ENCODE measurements around the gene TOP3B. TPM values are rescaled to one million over a fixed set of nuclear protein-coding genes. Genes with fewer than 3 reads are reported as not detected.

TOP3B gene
- total and polyA plus RNA-seq, 8 donors = 22.5 to 43.5 (median 30.6) TPM

DNA sequence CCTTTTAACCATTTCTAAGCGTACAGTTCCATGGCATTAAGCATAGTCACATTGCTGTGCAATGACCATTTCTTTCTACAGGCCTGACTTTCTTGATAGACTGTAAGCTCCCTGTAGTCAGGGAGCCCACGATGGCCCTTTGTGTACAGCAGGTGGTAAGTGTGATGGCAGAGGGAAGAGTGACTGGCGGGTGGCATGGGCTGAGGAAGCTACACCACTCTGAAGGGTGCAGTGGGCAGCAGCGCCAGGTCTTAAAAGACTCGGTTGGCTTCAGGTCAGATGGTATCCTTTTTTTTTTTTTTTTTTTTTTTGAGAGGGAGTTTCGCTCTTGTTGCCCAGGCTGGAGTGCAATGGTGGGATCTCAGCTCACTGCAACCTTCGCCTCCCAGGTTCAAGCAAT lies 31.5 kb downstream of the TOP3B start:
- H3K9me3 ChIP-seq = no peaks in the 10 kb centered on the region
- H3K27me3 ChIP-seq = no peaks in the 10 kb centered on the region
- peak overlapping the region; percentile 7 to 98 for H3K27ac ChIP-seq
- peaks cover 0 to 3% of the 10 kb centered on the region in 2 donors for H3K36me3 ChIP-seq
- TF ChIP-seq, protein P1, sequence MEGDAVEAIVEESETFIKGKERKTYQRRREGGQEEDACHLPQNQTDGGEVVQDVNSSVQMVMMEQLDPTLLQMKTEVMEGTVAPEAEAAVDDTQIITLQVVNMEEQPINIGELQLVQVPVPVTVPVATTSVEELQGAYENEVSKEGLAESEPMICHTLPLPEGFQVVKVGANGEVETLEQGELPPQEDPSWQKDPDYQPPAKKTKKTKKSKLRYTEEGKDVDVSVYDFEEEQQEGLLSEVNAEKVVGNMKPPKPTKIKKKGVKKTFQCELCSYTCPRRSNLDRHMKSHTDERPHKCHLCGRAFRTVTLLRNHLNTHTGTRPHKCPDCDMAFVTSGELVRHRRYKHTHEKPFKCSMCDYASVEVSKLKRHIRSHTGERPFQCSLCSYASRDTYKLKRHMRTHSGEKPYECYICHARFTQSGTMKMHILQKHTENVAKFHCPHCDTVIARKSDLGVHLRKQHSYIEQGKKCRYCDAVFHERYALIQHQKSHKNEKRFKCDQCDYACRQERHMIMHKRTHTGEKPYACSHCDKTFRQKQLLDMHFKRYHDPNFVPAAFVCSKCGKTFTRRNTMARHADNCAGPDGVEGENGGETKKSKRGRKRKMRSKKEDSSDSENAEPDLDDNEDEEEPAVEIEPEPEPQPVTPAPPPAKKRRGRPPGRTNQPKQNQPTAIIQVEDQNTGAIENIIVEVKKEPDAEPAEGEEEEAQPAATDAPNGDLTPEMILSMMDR (IDR thresholded peaks at IDR 0.05) = no peak
- DNase-seq (no peak), ATAC-seq (no peak)
- peaks cover 17 to 67% of the 10 kb centered on the region in 2 donors for H3K4me1 ChIP-seq
- intact Hi-C loops (cut with DNase I) = no loop called here
- peak overlapping the region in 1 of 2 donors; percentile 75 for H3K4me3 ChIP-seq

DNA sequence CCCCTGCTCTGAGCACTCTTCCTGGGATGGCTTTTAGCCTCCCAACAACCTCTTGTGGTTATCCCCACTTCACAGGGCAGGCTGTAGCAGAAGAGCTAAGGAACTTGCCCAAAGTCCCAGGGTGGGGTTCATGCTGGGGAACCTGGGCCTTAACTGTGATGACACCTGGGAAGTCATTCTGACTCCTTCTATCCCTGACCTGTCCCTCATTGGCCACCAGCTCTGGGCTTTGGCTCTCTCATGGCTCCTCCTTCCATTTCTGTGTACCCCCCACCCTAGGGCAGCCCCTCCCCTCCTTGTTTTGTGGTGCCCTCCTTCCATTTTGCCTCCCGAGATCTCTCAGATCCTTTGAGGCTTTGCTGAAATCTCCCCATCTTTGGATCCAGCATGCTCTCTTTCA lies 32.6 kb downstream of the TOP3B start:
- no peaks in the 10 kb centered on the region for H3K27me3 ChIP-seq
- peaks cover 0 to 14% of the 10 kb centered on the region in 2 donors for H3K36me3 ChIP-seq
- H3K4me1 ChIP-seq = peaks cover 17 to 76% of the 10 kb centered on the region in 2 donors
- H3K4me3 ChIP-seq = no peak overlapping the region
- no peak for ATAC-seq
- intact Hi-C loops (cut with DNase I) = no loop called here
- TF ChIP-seq, protein P1 (IDR thresholded peaks at IDR 0.05) = no peak
- H3K27ac ChIP-seq = peak overlapping the region; percentile 37 to 98
- H3K9me3 ChIP-seq = no peaks in the 10 kb centered on the region
- no peak for DNase-seq

DNA sequence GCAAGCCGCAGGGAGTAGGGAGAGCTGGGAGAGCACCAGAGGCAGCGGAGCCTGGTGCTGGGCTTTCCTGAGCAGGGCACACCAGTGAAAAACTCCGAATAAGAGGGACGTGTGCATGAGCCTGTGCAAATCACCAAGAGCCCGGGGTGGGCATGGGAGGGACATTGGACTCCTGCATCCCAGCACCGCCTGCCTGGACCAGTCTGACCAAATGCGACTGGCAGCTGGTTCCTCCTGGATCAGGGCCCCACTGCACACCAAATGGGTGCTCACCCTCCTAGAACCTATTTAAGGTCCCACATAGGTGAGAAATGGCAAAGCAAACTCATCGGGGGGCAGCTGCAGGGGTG lies 33.0 kb downstream of the TOP3B start:
- Histone ChIP-seq H3K36me3 (peaks cover 0 to 18% of the 10 kb centered on the region in 2 donors), H3K27me3 (no peaks in the 10 kb centered on the region), H3K27ac (peak overlapping the region; percentile 37 to 98), H3K9me3 (no peaks in the 10 kb centered on the region), H3K4me1 (peaks cover 17 to 79% of the 10 kb centered on the region in 2 donors), H3K4me3 (no peak overlapping the region)
- no peak for DNase-seq
- intact Hi-C loops (cut with DNase I) = no loop called here
- ATAC-seq = no peak
- TF ChIP-seq, protein P1 (IDR thresholded peaks at IDR 0.05) = no peak

DNA sequence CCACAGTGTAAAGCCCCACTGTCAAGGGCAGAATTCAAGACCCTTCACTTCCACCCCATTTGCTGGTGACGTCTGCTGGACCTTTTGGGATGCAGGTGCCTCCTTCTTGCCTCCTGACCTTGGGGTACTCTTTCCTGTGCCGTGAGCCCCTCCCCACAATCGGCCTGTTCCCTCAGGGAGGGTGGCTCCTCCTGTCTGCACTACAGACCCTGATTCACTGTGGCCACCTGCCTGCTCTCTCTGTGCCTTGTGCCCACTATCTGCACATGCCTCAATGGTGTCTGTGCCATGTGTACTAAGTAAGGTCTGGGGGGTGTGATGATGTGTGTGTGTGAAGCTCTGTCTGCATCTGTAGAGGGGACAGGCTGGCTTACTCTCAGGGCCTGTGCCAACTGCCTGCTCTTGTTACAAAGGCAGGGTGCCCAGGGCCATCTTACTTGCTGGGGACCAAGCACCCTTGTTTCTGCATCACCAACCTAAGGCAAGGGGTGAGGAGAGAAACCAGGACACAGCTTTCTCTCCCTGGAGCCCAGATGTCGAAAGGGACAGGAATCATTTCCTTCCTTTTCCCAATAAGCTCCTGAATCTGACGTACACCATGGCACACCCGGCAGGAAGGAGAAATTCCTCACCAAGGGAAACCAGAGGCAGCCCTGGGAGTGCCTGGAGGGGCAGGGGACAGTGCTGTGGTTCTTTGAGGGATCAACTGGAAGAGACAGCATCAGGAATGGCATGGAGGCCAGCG lies 33.6 kb downstream of the TOP3B start:
- ATAC-seq (no peak), DNase-seq (no peak)
- intact Hi-C loops (cut with DNase I) = no loop called here
- no peak overlapping the region for H3K4me3 ChIP-seq
- TF ChIP-seq, protein P1 (IDR thresholded peaks at IDR 0.05) = no peak
- peak overlapping the region; percentile 47 to 98 for H3K27ac ChIP-seq
- H3K4me1 ChIP-seq = peaks cover 17 to 85% of the 10 kb centered on the region in 2 donors
- no peaks in the 10 kb centered on the region for H3K27me3 ChIP-seq
- H3K36me3 ChIP-seq = peaks cover 0 to 24% of the 10 kb centered on the region in 2 donors
- H3K9me3 ChIP-seq = no peaks in the 10 kb centered on the region

DNA sequence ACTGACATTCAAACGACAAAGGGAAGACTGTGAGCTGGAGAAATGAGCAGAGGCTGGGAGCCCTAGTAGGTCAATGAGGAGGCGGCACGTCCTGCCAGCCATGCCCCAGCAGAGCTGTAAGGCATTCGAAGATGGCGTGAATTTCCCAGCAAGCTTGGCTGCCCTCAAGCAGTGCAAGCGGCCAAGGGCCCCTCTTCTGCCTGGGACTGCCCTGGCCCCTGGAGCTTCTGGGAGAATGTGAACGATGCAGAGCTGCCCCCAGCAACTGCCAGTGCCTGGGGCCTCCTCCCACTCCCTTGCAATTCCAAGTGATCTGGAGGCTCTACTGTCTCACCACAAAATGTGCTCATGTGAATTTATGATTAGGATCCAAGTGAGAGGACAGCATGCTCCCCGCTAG lies 34.2 kb downstream of the TOP3B start:
- peak overlapping the region; percentile 47 to 98 for H3K27ac ChIP-seq
- DNase-seq (no peak), ATAC-seq (no peak)
- TF ChIP-seq, protein P1 (IDR thresholded peaks at IDR 0.05) = no peak
- no peaks in the 10 kb centered on the region for H3K9me3 ChIP-seq
- intact Hi-C loops (cut with DNase I) = no loop called here
- H3K4me1 ChIP-seq = peaks cover 17 to 91% of the 10 kb centered on the region in 2 donors
- no peaks in the 10 kb centered on the region for H3K27me3 ChIP-seq
- H3K36me3 ChIP-seq = peaks cover 0 to 30% of the 10 kb centered on the region in 2 donors
- H3K4me3 ChIP-seq = no peak overlapping the region

All from left lung (tissue), 10 donors.